Hepatocyte (in vitro differentiated cells): ENCODE measurements around the gene MAP1LC3A. TPM values are rescaled to one million over a fixed set of nuclear protein-coding genes. Genes with fewer than 3 reads are reported as not detected.

ENCODE experiments used
- DNase-seq: peaks from one replicate; pipeline ENCODE4 v3.0.0-alpha.2; 2016; ENCODE audit warnings: low spot score
- H2AFZ ChIP-seq: fragments of 200-600 bp; sonication (generic); 2 replicates; pipeline ENCODE4 v1.6.0; 2016; ENCODE audit warnings: antibody characterized with exemption, mild to moderate bottlenecking
- H3K27ac ChIP-seq: fragments of 200-600 bp; sonication (generic); 2 replicates; pipeline ENCODE4 v1.5.1; 2016; ENCODE audit warnings: mild to moderate bottlenecking
- H3K27me3 ChIP-seq: fragments of 200-600 bp; sonication (generic); 2 replicates; pipeline ENCODE4 v1.6.1; 2016
- H3K36me3 ChIP-seq: fragments of 200-600 bp; sonication (generic); replicated peaks from 2 replicates; pipeline ENCODE4 v1.5.1; 2016; ENCODE audit warnings: low read depth; ENCODE audit not compliant: insufficient read depth
- H3K4me1 ChIP-seq: fragments of 200-600 bp; sonication (generic); 2 replicates; pipeline ENCODE4 v1.5.1; 2016; ENCODE audit warnings: mild to moderate bottlenecking, moderate library complexity; ENCODE audit not compliant: insufficient read depth
- H3K4me2 ChIP-seq: fragments of 200-600 bp; sonication (generic); 2 replicates; pipeline ENCODE4 v1.6.0; 2016
- H3K4me3 ChIP-seq: fragments of 200-600 bp; sonication (generic); 2 replicates; pipeline ENCODE4 v1.5.1; 2016; ENCODE audit warnings: mild to moderate bottlenecking
- H3K79me2 ChIP-seq: fragments of 200-600 bp; sonication (generic); 2 replicates; pipeline ENCODE4 v1.6.0; 2017; ENCODE audit warnings: mild to moderate bottlenecking
- H3K9me2 ChIP-seq: fragments of 200-600 bp; sonication (generic); replicated peaks from 2 replicates; pipeline ENCODE4 v1.6.0; 2017; ENCODE audit warnings: mild to moderate bottlenecking; ENCODE audit not compliant: insufficient read depth
- H3K9me3 ChIP-seq: fragments of 200-600 bp; sonication (generic); 2 replicates; pipeline ENCODE4 v1.5.1; 2016; ENCODE audit warnings: low read depth, mild to moderate bottlenecking
- H4K20me1 ChIP-seq: fragments of 200-600 bp; sonication (generic); 2 replicates; pipeline ENCODE4 v1.6.0; 2016; ENCODE audit warnings: mild to moderate bottlenecking; ENCODE audit not compliant: insufficient read depth, poor library complexity, severe bottlenecking
- EZH2 ChIP-seq: fragments of 200-600 bp; sonication (generic); IDR thresholded peaks from 2 replicates; pipeline ENCODE4 v1.6.1; 2016; ENCODE audit warnings: antibody characterized with exemption, mild to moderate bottlenecking, borderline replicate concordance
- EZH2phosphoT487 ChIP-seq: fragments of 200-600 bp; sonication (generic); IDR thresholded peaks from one replicate; pipeline ENCODE4 v1.6.1; 2018; ENCODE audit warnings: antibody characterized with exemption, mild to moderate bottlenecking, low read depth, moderate library complexity; ENCODE audit not compliant: unreplicated experiment, severe bottlenecking
- WGBS: methylation state at CpG from one replicate; pipeline ENCODE4 v1.1.6; 2016; ENCODE audit warnings: low lambda C conversion rate; ENCODE audit errors: missing lambda C conversion rate; 5-methylcytosine and 5-hydroxymethylcytosine counted together
- polyA plus RNA-seq: library from polyadenylated mRNA; unstranded; fragments of >200 nt; fragmentation: Nextera tagmentation; extraction: Ambion mirVana; gene quantifications from 2 replicates; pipeline ENCODE4 v1.2.1, GENCODE V29; 2016
- total RNA-seq: library from RNA; depleted of rRNA; stranded (reverse); fragments of >200 nt; gene quantifications from 2 replicates; pipeline ENCODE4 v1.2.3, GENCODE V29; 2014
- TF ChIP-seq, protein P1 (sequence below): fragments of 200-600 bp; sonication (generic); IDR thresholded peaks from 2 replicates; pipeline ENCODE4 v1.5.1; 2016; ENCODE audit warnings: antibody characterized with exemption, mild to moderate bottlenecking; ENCODE audit not compliant: poor library complexity

The MAP1LC3A gene
- total and polyA plus RNA-seq, 2 experiments from 2014 or later: 28.1 to 81.8 TPM

DNA sequence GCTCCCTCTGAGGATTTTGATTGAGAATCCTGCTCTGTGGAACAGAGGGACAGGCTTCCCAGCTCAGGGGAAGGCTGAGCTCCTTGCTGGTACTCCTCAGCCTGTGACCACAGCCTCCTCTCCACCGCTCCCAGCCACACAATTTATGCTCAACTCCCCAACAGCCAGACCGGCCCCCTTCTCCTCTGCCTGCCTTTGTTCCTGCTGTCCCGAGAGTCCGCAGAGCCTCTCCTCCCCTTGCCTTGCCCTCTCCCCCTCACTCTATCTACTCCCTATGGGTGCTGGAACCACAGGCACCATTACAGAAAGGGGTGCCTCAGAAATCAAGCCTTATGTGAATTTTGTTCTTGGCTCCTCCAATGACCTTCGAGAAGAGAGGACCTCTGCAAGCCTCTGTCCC is 15.9 kb downstream of the MAP1LC3A start:
- no peak for DNase-seq
- H3K27ac ChIP-seq: no peak overlapping the region
- no peaks in the 10 kb centered on the region for H3K9me2 ChIP-seq
- no peaks in the 10 kb centered on the region for H3K4me1 ChIP-seq
- H3K4me2 ChIP-seq: no peak overlapping the region
- no peaks in the 10 kb centered on the region for H3K36me3 ChIP-seq
- TF ChIP-seq EZH2phosphoT487: no peak
- TF ChIP-seq, protein P1, sequence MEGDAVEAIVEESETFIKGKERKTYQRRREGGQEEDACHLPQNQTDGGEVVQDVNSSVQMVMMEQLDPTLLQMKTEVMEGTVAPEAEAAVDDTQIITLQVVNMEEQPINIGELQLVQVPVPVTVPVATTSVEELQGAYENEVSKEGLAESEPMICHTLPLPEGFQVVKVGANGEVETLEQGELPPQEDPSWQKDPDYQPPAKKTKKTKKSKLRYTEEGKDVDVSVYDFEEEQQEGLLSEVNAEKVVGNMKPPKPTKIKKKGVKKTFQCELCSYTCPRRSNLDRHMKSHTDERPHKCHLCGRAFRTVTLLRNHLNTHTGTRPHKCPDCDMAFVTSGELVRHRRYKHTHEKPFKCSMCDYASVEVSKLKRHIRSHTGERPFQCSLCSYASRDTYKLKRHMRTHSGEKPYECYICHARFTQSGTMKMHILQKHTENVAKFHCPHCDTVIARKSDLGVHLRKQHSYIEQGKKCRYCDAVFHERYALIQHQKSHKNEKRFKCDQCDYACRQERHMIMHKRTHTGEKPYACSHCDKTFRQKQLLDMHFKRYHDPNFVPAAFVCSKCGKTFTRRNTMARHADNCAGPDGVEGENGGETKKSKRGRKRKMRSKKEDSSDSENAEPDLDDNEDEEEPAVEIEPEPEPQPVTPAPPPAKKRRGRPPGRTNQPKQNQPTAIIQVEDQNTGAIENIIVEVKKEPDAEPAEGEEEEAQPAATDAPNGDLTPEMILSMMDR: no peak
- no peak for TF ChIP-seq EZH2
- H3K27me3 ChIP-seq: no peaks in the 10 kb centered on the region
- no peaks in the 10 kb centered on the region for H4K20me1 ChIP-seq
- WGBS: 93% methylated on average over 5 of the region's 5 CpGs
- H2AFZ ChIP-seq: no peak overlapping the region
- no peaks in the 10 kb centered on the region for H3K79me2 ChIP-seq
- no peaks in the 10 kb centered on the region for H3K9me3 ChIP-seq
- no peak overlapping the region for H3K4me3 ChIP-seq

DNA sequence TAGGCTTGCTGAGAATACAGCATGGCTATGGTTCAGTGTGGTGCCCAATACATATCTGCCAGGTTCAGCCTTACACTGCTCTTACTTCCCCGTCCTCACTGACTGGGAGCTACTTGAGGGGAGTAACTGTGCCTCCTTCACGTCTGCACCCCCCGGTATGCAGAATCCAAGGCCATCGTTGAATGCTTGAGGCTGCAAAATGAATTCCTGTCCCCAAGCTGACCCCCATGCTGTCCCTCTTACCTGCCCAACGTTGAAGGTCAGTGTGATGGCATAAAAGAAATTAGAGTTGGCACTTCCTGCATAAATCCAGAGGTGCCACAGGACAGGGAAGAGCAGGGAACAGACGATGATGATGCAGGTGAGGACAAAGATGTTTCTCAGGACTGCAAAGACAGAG is 16.3 kb downstream of the MAP1LC3A start:
- H3K27me3 ChIP-seq: no peaks in the 10 kb centered on the region
- no peak overlapping the region for H2AFZ ChIP-seq
- H4K20me1 ChIP-seq: no peaks in the 10 kb centered on the region
- no peak for DNase-seq
- no peaks in the 10 kb centered on the region for H3K79me2 ChIP-seq
- H3K27ac ChIP-seq: no peak overlapping the region
- H3K4me1 ChIP-seq: no peaks in the 10 kb centered on the region
- H3K4me2 ChIP-seq: no peak overlapping the region
- H3K9me3 ChIP-seq: no peaks in the 10 kb centered on the region
- TF ChIP-seq EZH2 (no peak), EZH2phosphoT487 (no peak)
- TF ChIP-seq, protein P1: no peak
- no peak overlapping the region for H3K4me3 ChIP-seq
- H3K9me2 ChIP-seq: no peaks in the 10 kb centered on the region
- H3K36me3 ChIP-seq: no peaks in the 10 kb centered on the region
- 98% methylated on average over 6 of the region's 6 CpGs for WGBS

DNA sequence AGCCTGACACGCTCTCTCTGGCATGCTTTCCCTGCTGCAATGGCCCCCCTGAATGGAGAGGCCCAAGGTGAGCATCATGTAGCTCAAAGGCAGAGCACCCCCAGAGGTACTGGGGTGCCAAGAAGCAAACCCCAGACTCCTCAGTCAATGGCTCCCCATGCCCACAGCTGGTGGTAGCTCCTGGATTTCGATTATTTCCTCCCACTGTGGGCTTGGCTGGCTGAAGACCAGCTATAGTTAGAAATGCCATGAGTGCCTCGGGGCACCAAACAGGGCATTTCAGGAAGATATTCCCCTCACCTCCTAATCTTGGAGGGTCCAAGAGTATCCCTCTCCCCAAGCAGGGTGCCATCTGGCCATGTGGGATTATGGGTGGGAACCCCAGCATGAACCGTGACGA is 16.8 kb downstream of the MAP1LC3A start:
- no peak for DNase-seq
- Histone ChIP-seq H3K4me3 (no peak overlapping the region), H3K27ac (no peak overlapping the region), H3K4me1 (no peaks in the 10 kb centered on the region), H3K9me3 (no peaks in the 10 kb centered on the region), H3K27me3 (no peaks in the 10 kb centered on the region), H3K4me2 (no peak overlapping the region), H2AFZ (no peak overlapping the region), H3K36me3 (no peaks in the 10 kb centered on the region), H3K79me2 (no peaks in the 10 kb centered on the region), H3K9me2 (no peaks in the 10 kb centered on the region), H4K20me1 (no peaks in the 10 kb centered on the region)
- TF ChIP-seq EZH2phosphoT487 (no peak), EZH2 (no peak)
- 93% methylated on average over 5 of the region's 5 CpGs for WGBS

DNA sequence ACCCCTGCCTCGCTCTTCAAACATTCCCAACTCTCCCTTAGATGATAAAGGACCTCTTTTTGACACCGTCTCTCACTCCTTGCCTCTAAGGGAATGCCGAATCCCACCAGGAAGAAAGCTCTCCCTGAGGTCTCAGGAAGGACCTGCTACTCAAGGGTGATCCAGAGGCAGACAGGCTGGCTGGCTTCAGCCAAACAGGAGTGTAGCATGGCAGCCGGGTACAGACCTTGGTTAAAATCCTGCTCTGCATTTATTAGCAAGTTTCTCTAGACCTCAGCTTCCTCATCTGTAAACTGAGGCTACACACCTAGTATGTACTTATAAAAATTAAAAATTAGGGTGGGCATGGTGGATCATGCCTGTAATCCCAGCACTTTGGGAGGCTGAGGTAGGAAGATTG is 17.2 kb downstream of the MAP1LC3A start:
- H3K9me2 ChIP-seq: no peaks in the 10 kb centered on the region
- no peak overlapping the region for H3K4me3 ChIP-seq
- WGBS: 97% methylated on average over 4 of the region's 4 CpGs
- H3K4me2 ChIP-seq: no peak overlapping the region
- DNase-seq: no peak
- no peak overlapping the region for H3K27ac ChIP-seq
- H3K4me1 ChIP-seq: no peaks in the 10 kb centered on the region
- H2AFZ ChIP-seq: no peak overlapping the region
- H3K79me2 ChIP-seq: no peaks in the 10 kb centered on the region
- no peak for TF ChIP-seq EZH2phosphoT487
- TF ChIP-seq, protein P1: no peak
- H3K36me3 ChIP-seq: no peaks in the 10 kb centered on the region
- no peaks in the 10 kb centered on the region for H3K27me3 ChIP-seq
- H3K9me3 ChIP-seq: no peaks in the 10 kb centered on the region
- H4K20me1 ChIP-seq: no peaks in the 10 kb centered on the region
